Osteocyte (in vitro differentiated cells): ENCODE results near the gene ST8SIA6. TPM values are rescaled to one million over a fixed set of nuclear protein-coding genes. Genes with fewer than 3 reads are reported as not detected.

Source experiments
- DNase-seq: peaks from one replicate; pipeline ENCODE4 v3.0.0; 2021; ENCODE audit warnings: mixed read lengths; ENCODE audit not compliant: unreplicated experiment; ENCODE audit errors: extremely low spot score
- H3K27ac Mint-ChIP-seq: one replicate; pipeline ENCODE4 v1.8.0; 2021; ENCODE audit warnings: mild to moderate bottlenecking, mixed read lengths; ENCODE audit not compliant: unreplicated experiment
- H3K27me3 Mint-ChIP-seq: one replicate; pipeline ENCODE4 v1.8.0; 2021; ENCODE audit warnings: mixed read lengths; ENCODE audit not compliant: unreplicated experiment
- H3K36me3 Mint-ChIP-seq: one replicate; pipeline ENCODE4 v1.8.0; 2021; ENCODE audit warnings: mixed read lengths; ENCODE audit not compliant: unreplicated experiment
- H3K4me1 Mint-ChIP-seq: one replicate; pipeline ENCODE4 v1.8.0; 2021; ENCODE audit warnings: mixed read lengths; ENCODE audit not compliant: unreplicated experiment
- H3K4me3 Mint-ChIP-seq: one replicate; pipeline ENCODE4 v1.8.0; 2021; ENCODE audit warnings: mild to moderate bottlenecking, moderate library complexity, mixed read lengths; ENCODE audit not compliant: unreplicated experiment
- H3K9me3 Mint-ChIP-seq: one replicate; pipeline ENCODE4 v1.8.0; 2021; ENCODE audit warnings: mixed read lengths; ENCODE audit not compliant: unreplicated experiment
- total RNA-seq: library from RNA; stranded (reverse); gene quantifications from 2 replicates; pipeline ENCODE4 v1.2.1, GENCODE V29; 2021
- TF ChIP-seq, protein P1 (sequence below): fragments of 200-600 bp; sonication (generic); IDR thresholded peaks from 2 replicates; pipeline ENCODE4 v1.5.0; 2021; ENCODE audit warnings: antibody characterized with exemption, mild to moderate bottlenecking, moderate library complexity

Gene ST8SIA6
- total RNA-seq, 1 donor from 2014 or later, result not detected

GRCh38 chr10:17352583-17352982, 101.8 kb downstream of the ST8SIA6 start:
- TF ChIP-seq, protein P1, sequence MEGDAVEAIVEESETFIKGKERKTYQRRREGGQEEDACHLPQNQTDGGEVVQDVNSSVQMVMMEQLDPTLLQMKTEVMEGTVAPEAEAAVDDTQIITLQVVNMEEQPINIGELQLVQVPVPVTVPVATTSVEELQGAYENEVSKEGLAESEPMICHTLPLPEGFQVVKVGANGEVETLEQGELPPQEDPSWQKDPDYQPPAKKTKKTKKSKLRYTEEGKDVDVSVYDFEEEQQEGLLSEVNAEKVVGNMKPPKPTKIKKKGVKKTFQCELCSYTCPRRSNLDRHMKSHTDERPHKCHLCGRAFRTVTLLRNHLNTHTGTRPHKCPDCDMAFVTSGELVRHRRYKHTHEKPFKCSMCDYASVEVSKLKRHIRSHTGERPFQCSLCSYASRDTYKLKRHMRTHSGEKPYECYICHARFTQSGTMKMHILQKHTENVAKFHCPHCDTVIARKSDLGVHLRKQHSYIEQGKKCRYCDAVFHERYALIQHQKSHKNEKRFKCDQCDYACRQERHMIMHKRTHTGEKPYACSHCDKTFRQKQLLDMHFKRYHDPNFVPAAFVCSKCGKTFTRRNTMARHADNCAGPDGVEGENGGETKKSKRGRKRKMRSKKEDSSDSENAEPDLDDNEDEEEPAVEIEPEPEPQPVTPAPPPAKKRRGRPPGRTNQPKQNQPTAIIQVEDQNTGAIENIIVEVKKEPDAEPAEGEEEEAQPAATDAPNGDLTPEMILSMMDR, result no peak

GRCh38 chr10:17351506-17351905, 102.9 kb downstream of the ST8SIA6 start:
- peaks cover 11% of the 10 kb centered on the region for H3K4me1 Mint-ChIP-seq
- no peak overlapping the region for H3K4me3 Mint-ChIP-seq
- no peaks in the 10 kb centered on the region for H3K9me3 Mint-ChIP-seq
- DNase-seq, result no peak
- peaks cover 45% of the 10 kb centered on the region for H3K27me3 Mint-ChIP-seq
- no peak overlapping the region for H3K27ac Mint-ChIP-seq
- TF ChIP-seq, protein P1, result no peak
- no peaks in the 10 kb centered on the region for H3K36me3 Mint-ChIP-seq

More at GRCh38 chr10:17352583-17352982, 101.8 kb downstream of the ST8SIA6 start:
- peaks cover 11% of the 10 kb centered on the region for H3K4me1 Mint-ChIP-seq
- H3K4me3 Mint-ChIP-seq, result no peak overlapping the region
- H3K27ac Mint-ChIP-seq, result no peak overlapping the region
- no peaks in the 10 kb centered on the region for H3K9me3 Mint-ChIP-seq
- DNase-seq, result no peak
- peaks cover 53% of the 10 kb centered on the region for H3K27me3 Mint-ChIP-seq
- H3K36me3 Mint-ChIP-seq, result no peaks in the 10 kb centered on the region

DNA sequence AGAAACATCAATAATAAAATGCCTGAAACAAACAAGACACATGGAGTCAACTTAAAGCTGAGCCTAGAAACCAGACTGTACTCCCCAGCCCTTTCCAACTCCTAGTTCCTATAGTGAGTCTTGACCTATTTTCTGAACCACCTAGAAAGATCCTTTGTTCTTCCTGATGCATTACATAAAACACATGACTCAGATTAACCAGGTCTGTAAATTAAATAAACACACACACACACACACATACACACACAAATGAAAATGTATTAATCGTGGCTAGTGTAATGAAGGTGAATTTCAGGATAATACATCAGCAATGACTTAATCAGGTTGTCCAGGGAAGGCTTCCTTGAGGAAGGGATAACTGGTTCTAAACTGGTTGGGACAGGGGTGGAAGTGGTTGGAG, 104.7 kb downstream of the ST8SIA6 start:
- TF ChIP-seq, protein P1, result no peak
- H3K27ac Mint-ChIP-seq, result no peak overlapping the region
- peaks cover 11% of the 10 kb centered on the region for H3K4me1 Mint-ChIP-seq
- H3K27me3 Mint-ChIP-seq, result peaks cover 41% of the 10 kb centered on the region
- H3K36me3 Mint-ChIP-seq, result no peaks in the 10 kb centered on the region
- H3K9me3 Mint-ChIP-seq, result no peaks in the 10 kb centered on the region
- DNase-seq, result no peak
- H3K4me3 Mint-ChIP-seq, result no peak overlapping the region

DNA sequence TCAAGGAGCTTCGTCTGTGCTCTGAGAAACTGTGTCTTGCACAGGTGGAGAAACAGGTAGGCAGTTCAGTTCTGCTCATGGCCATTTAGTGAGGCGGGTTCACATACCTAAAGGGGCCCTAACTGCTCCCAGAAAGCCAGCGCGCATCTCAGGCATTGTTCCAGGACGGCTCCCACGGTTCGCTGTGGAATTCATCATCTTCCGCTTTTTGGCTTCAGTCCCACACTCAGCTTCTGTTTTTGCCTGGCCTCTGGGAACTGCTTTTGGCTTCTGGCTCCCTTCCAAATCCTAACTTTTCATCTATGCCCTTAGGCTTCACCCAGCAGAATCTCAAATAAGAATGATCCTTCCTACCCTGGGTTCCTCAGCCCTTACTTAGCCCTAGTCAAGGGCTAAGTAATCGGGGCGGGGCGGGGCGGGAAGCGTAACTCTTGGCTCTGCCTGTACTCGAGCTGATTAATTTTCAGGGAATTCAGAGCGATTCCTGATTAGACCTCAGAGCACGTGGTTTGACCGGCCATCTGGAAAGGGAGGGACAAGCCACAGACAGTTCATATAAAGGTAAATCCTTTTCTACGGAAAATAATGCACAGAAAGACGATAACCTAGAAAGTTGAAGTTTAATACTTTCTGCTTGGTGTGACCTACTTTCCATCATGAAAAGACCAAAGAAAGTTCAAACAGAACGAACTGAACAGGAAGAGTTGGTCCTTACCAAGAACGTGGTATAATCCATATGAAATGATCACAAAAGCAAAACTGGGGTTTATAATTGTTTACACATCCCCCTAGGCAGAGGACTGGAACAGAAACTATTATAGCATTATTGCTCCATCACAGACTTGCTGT, 105.7 kb downstream of the ST8SIA6 start:
- no peaks in the 10 kb centered on the region for H3K9me3 Mint-ChIP-seq
- H3K27me3 Mint-ChIP-seq, result peaks cover 38% of the 10 kb centered on the region
- no peak overlapping the region for H3K27ac Mint-ChIP-seq
- TF ChIP-seq, protein P1, result no peak
- H3K36me3 Mint-ChIP-seq, result no peaks in the 10 kb centered on the region
- no peak for DNase-seq
- peaks cover 11% of the 10 kb centered on the region for H3K4me1 Mint-ChIP-seq
- peak overlapping the region; percentile 15 for H3K4me3 Mint-ChIP-seq

- no peaks in the 10 kb centered on the region for H3K36me3 Mint-ChIP-seq
- H3K4me3 Mint-ChIP-seq, result no peak overlapping the region
- H3K4me1 Mint-ChIP-seq, result peaks cover 11% of the 10 kb centered on the region
- H3K27ac Mint-ChIP-seq, result no peak overlapping the region
- no peaks in the 10 kb centered on the region for H3K9me3 Mint-ChIP-seq
- H3K27me3 Mint-ChIP-seq, result peaks cover 34% of the 10 kb centered on the region
- TF ChIP-seq, protein P1, result no peak
- no peak for DNase-seq
Observed at GRCh38 chr10:17348011-17348500, 106.3 kb downstream of the ST8SIA6 start.
